ENCODE data around the gene PRAMEF1. TPM values are rescaled to one million over a fixed set of nuclear protein-coding genes. Genes with fewer than 3 reads are reported as not detected.

PRAMEF1 gene
- total RNA-seq, 1 experiment from 2014 or later, result not detected

GRCh38 chr1:12770620-12771019 is 20.6 kb upstream of the PRAMEF1 start:
- intact Hi-C loops (cut with micrococcal nuclease; ENCODE audit: unreplicated experiment), result no loop called here
- no peak overlapping the region for H3K27ac Mint-ChIP-seq (ENCODE audit: unreplicated experiment)
- no peak for TF ChIP-seq CTCF (IDR thresholded peaks at IDR 0.05; ENCODE audit: unreplicated experiment)
- CTCF ChIA-PET, result no interaction called here
- peaks cover 96% of the 10 kb centered on the region for H3K27me3 Mint-ChIP-seq (ENCODE audit: unreplicated experiment)
- no peaks in the 10 kb centered on the region for H3K9me3 Mint-ChIP-seq (ENCODE audit: low read depth, unreplicated experiment)
- H3K4me3 Mint-ChIP-seq (ENCODE audit: low read depth, unreplicated experiment), result no peak overlapping the region
- no TSS peak for BruUV-seq (replicated peaks)
- no peaks in the 10 kb centered on the region for H3K36me3 Mint-ChIP-seq (ENCODE audit: insufficient read depth, unreplicated experiment)
- no peaks in the 10 kb centered on the region for H3K4me1 Mint-ChIP-seq (ENCODE audit: low read depth, unreplicated experiment)
- DNase-seq, result no peak

GRCh38 chr1:12771186-12771585 is 20.0 kb upstream of the PRAMEF1 start:
- BruUV-seq (replicated peaks), result no TSS peak
- DNase-seq, result no peak
- CTCF ChIA-PET, result no interaction called here
- H3K36me3 Mint-ChIP-seq (ENCODE audit: insufficient read depth, unreplicated experiment), result no peaks in the 10 kb centered on the region
- peaks cover 99% of the 10 kb centered on the region for H3K27me3 Mint-ChIP-seq (ENCODE audit: unreplicated experiment)
- no peaks in the 10 kb centered on the region for H3K4me1 Mint-ChIP-seq (ENCODE audit: low read depth, unreplicated experiment)
- intact Hi-C loops (cut with micrococcal nuclease; ENCODE audit: unreplicated experiment), result no loop called here
- H3K27ac Mint-ChIP-seq (ENCODE audit: unreplicated experiment), result no peak overlapping the region
- H3K4me3 Mint-ChIP-seq (ENCODE audit: low read depth, unreplicated experiment), result no peak overlapping the region
- H3K9me3 Mint-ChIP-seq (ENCODE audit: low read depth, unreplicated experiment), result no peaks in the 10 kb centered on the region
- TF ChIP-seq CTCF (IDR thresholded peaks at IDR 0.05; ENCODE audit: unreplicated experiment), result no peak

- Mint-ChIP-seq H3K4me1 (ENCODE audit: low read depth, unreplicated experiment) (no peaks in the 10 kb centered on the region), H3K9me3 (ENCODE audit: low read depth, unreplicated experiment) (no peaks in the 10 kb centered on the region), H3K27ac (ENCODE audit: unreplicated experiment) (no peak overlapping the region), H3K36me3 (ENCODE audit: insufficient read depth, unreplicated experiment) (no peaks in the 10 kb centered on the region), H3K27me3 (ENCODE audit: unreplicated experiment) (peaks cover 100% of the 10 kb centered on the region), H3K4me3 (ENCODE audit: low read depth, unreplicated experiment) (no peak overlapping the region)
- DNase-seq, result no peak
- BruUV-seq (replicated peaks), result no TSS peak
- intact Hi-C loops (cut with micrococcal nuclease; ENCODE audit: unreplicated experiment), result no loop called here
- no peak for TF ChIP-seq CTCF (IDR thresholded peaks at IDR 0.05; ENCODE audit: unreplicated experiment)
- CTCF ChIA-PET, result no interaction called here
These were observed 18.7 kb upstream of the PRAMEF1 start for GRCh38 chr1:12772520-12772919.

- CTCF ChIA-PET, result no interaction called here
- Mint-ChIP-seq H3K27me3 (ENCODE audit: unreplicated experiment) (peaks cover 100% of the 10 kb centered on the region), H3K27ac (ENCODE audit: unreplicated experiment) (no peak within 1 kb of the TSS), H3K4me1 (ENCODE audit: low read depth, unreplicated experiment) (no peaks in the 10 kb centered on the region), H3K4me3 (ENCODE audit: low read depth, unreplicated experiment) (no peak within 1 kb of the TSS), H3K9me3 (ENCODE audit: low read depth, unreplicated experiment) (no peaks in the 10 kb centered on the region), H3K36me3 (ENCODE audit: insufficient read depth, unreplicated experiment) (no peaks in the 10 kb centered on the region)
- no TSS peak for BruUV-seq (replicated peaks)
- DNase-seq, result no peak
- intact Hi-C loops (cut with micrococcal nuclease; ENCODE audit: unreplicated experiment), result no loop called here
- TF ChIP-seq CTCF (IDR thresholded peaks at IDR 0.05; ENCODE audit: unreplicated experiment), result no peak
These were observed 17.8 kb upstream of the PRAMEF1 start, which contains the start of gene PRAMEF12 for GRCh38 chr1:12773438-12773837. Gene PRAMEF12 (plus strand): TSS chr1:12773738. CDS start chr1:12774868, 1,130 bp downstream.

All from Calu3 (cell line).